HG03103 (cell line): ENCODE measurements around the gene DOK6.

Source experiments
- ATAC-seq: cut with Tn5 transposase; IDR thresholded peaks from one replicate; pipeline ENCODE4 v1.9.1; 2021; ENCODE audit warnings: low read depth; ENCODE audit not compliant: unreplicated experiment

The DOK6 gene

DNA sequence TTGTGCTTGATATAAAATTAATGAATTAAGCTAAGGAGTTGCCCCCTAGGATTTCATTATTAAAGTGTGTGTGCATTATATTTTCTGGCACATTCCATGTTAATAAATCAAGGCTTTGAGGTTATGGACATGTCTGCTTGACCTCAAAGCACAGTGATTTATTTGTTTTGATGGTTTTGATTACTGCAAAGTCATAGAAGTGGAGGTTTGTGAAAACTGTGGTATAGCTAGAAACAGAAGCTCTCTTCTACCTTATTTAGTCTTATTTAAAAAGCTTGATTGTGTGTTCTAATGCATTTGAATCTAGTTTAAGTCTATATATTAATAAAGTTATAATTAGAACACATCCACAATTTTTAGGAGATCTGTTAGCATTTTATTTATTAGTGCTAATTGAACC lies 32.2 kb downstream of the DOK6 start:
- no peak for ATAC-seq

DNA sequence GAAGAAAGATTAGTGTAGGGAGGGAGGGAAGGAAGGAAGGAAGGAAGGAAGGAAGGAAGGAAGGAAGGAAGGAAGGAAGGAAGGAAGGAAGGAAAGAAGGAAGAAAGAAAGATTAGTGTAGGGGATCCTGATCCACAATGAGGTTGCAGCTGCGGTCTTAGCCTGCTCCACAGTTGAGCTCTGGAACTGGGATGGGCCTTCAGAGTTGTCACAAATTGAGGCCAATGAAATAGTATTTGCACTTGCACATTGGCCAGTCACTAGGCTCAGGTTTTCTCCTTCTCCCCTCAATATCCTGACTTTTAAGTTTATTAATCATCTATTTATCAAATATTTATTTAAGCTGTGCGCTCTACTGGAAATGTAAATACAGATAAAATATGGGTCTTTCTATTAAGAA lies 34.3 kb downstream of the DOK6 start:
- no peak for ATAC-seq

GRCh38 chr18:69444221-69444620 lies 43.5 kb downstream of the DOK6 start:
- no peak for ATAC-seq

DNA sequence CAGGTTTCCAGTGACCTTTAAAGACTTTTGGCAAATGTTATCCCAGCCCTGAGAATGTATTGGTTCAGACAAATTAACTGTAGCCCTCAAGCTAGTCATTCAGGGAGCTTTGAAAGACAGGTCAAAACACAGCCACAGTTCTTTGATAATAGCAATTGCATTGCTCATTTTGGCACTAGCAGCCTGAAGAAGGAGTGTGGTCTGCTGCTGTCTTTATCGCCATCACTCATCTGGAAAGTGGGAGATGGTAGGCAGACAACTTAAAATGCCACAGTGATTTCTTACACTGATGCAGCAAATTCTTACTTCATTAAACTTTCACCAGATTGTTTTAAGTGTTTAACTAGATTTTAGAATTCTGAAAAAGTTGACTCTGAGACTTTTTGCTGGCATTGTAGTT lies 47.2 kb downstream of the DOK6 start:
- ATAC-seq = no peak

GRCh38 chr18:69455125-69455524 lies 54.4 kb downstream of the DOK6 start:
- ATAC-seq = no peak

GRCh38 chr18:69469444-69469919 lies 68.8 kb downstream of the DOK6 start:
- peak; percentile 83 for ATAC-seq

- no peak for ATAC-seq
Measured at GRCh38 chr18:69480460-69480859, 79.8 kb downstream of the DOK6 start.

- ATAC-seq = no peak
Measured at GRCh38 chr18:69483574-69483973, 82.9 kb downstream of the DOK6 start.

- no peak for ATAC-seq
Measured at GRCh38 chr18:69484699-69485396, 84.2 kb downstream of the DOK6 start.

DNA sequence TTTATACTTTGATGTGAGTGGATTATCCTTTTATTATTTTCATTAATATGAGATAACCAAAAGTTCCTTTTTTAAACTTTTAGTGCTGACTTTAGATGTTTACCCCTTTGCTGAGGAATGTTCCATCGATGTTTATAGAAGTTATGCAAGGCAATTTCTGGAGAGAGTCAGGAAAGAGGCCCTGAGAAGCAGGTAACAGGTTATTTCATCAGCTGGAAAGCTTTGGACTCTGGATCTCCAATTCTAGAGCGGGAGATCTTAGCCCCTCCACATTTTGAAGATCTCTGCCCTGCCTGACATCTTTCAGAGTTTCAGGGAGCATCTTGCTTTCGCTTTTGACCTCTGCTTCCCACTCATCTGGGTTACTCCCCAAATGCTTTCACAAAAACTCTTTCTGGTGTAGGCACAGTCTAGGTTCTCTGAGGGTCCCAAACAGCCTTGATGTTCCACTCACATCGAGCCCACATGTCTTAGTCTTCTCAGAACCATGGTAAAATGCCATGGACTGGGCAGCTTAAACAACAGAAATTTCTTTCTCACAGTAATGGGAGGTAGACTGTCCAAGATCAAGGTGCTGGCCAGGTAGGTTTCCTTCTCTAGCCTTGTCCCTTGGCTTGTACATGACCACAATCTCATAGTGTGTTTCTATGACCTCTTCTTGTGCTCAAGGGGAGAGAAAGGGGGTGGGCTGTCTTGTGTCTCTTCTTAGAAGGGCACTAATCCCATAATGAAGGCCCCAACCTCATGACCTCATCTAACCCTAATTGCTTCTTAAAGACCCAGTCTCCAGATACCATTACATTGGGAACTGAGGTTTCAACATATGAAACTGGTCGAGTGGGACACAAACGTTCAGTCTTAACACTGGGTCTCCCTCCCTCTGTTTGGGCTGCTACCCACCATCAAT lies 87.1 kb downstream of the DOK6 start:
- ATAC-seq = no peak

- no peak for ATAC-seq
Measured at GRCh38 chr18:69490072-69490471, 89.4 kb downstream of the DOK6 start.

DNA sequence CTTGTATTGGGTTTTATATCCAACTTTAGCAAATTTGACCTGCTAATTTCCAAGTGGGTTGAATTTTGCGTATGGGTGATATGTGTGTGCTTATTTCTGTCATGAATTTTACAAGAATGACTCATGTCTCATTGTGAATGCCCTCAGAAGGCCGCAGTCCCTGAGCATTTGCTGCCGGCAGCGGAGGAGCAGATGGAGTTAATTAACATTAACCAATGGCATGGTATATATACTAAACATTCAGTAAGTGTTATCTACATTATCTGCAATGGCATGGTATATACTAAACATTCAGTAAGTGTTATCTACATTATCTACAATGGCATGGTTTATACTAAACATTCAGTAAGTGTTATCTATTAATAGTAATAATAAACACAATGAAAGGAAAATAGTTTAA lies 90.1 kb downstream of the DOK6 start:
- no peak for ATAC-seq

DNA sequence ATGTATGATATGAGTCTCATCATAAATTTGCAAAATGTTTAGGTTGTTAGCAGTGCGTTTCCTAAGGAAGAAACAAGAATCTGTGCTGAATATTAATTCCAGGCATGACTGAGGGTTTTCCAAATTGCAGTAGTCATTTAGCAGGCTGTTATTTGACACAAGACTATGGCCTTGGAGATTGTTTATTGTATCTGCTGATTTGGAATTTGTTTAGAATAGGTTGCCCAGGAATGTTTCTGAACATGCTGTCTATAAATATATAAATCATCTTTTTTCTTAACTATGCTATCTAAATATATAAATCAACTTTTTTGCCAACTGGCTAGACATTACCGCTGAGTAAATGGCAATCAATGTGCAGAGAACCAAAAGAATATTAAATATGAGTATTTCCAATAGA lies 90.9 kb downstream of the DOK6 start:
- no peak for ATAC-seq

- no peak for ATAC-seq
Measured at GRCh38 chr18:69492861-69493260, 92.2 kb downstream of the DOK6 start.

- no peak for ATAC-seq
Measured at GRCh38 chr18:69494841-69495240, 94.2 kb downstream of the DOK6 start.

DNA sequence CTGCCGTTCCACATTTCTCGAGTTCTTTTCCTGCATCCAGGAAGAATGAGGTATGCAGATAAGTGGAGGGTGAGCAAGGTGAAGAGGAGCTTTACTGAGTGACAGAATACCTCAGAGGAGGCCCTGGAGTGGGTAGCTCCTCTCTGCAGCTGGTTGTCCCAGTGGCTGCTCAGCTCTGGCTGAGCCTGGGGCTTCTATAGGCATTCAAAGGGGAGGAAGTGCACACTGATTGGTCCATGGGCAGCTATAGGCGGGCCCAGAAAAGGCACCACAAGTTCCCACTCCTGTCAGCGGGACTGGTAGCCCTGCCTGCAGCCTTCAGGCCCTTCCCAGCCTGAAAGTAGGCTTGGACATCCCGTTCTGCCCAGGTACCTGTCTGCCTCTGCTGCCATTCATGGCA lies 94.7 kb downstream of the DOK6 start:
- no peak for ATAC-seq

DNA sequence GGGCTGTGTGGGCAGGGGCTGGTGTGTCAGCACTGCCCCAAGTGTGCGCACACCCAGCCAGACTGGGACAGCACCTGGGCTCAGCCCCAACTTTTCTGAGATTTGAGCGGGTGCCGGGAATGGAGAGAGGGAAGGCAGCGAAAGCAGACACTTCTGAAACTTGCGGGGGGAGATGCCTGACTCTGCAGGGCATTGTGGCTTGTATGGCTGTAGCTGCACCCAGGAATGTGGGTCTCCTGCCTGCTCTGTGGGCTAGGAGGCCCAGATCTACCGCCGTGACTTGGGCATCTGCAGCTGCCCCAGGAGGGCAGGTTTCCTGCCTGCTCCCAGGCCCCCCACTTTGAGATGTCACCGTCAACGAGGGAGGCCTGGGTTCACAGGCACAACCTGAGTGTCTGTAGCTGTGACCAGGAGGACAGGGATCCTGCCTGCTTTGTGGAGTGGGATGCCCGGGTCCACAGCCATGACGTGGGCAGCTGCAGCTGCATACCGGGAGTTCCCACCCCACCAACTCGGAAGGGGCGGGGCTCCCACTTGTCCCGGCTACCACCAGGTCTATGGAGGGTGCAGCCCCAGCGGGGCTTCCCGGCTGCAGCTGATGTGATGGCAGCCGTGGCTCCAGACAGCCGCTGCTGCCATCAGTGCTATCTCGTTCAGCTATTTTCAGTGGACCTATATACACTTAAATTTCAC lies 95.3 kb downstream of the DOK6 start:
- ATAC-seq = no peak

- no peak for ATAC-seq
Measured at GRCh38 chr18:69518989-69519388, 118.3 kb downstream of the DOK6 start.

- no peak for ATAC-seq
Measured at GRCh38 chr18:69523582-69523981, 122.9 kb downstream of the DOK6 start.

GRCh38 chr18:69528435-69528834 lies 127.7 kb downstream of the DOK6 start:
- ATAC-seq = no peak

- ATAC-seq = no peak
Measured at GRCh38 chr18:69529151-69529550, 128.5 kb downstream of the DOK6 start.
